Pulmonary artery endothelial cell (primary cell): ENCODE data around the gene GLB1L2. TPM values are rescaled to one million over a fixed set of nuclear protein-coding genes. Genes with fewer than 3 reads are reported as not detected.
"Not testable (repeated sequence)": the region's sequence is repeated elsewhere in the genome, so short reads cannot be mapped to it uniquely, and the experiment has no call there.

Experiments used
- DNase-seq: peaks from one replicate; pipeline ENCODE4 v3.0.0-alpha.2; 2011; ENCODE audit warnings: low read depth, low spot score
- total RNA-seq: library from RNA; depleted of rRNA; stranded (reverse); fragments of >200 nt; gene quantifications from 2 replicates; pipeline ENCODE4 v1.2.3, GENCODE V29; 2014

The GLB1L2 gene
- total RNA-seq, 1 donor from 2014 or later: 0.59 TPM

GRCh38 chr11:134321373-134321772 is 10.4 kb upstream of the GLB1L2 start:
- DNase-seq: not testable (repeated sequence)

GRCh38 chr11:134322553-134322952 is 9.2 kb upstream of the GLB1L2 start:
- DNase-seq: no peak

- DNase-seq: no peak
These were observed 3.4 kb upstream of the GLB1L2 start for GRCh38 chr11:134328433-134328832.

GRCh38 chr11:134330611-134331353 is 1.0 kb upstream of the GLB1L2 start:
- no peak for DNase-seq

- no peak for DNase-seq
These were observed 422 bp downstream of the GLB1L2 start for GRCh38 chr11:134332189-134332631.

GRCh38 chr11:134332782-134333181 is 994 bp downstream of the GLB1L2 start:
- DNase-seq: no peak

GRCh38 chr11:134333312-134333711 is 1.5 kb downstream of the GLB1L2 start:
- DNase-seq: no peak

GRCh38 chr11:134333946-134334345 is 2.2 kb downstream of the GLB1L2 start:
- no peak for DNase-seq

- DNase-seq: no peak
These were observed 3.2 kb downstream of the GLB1L2 start for GRCh38 chr11:134334796-134335571.

- DNase-seq: no peak
These were observed 5.3 kb downstream of the GLB1L2 start for GRCh38 chr11:134337051-134337450.

GRCh38 chr11:134338068-134338467 is 6.3 kb downstream of the GLB1L2 start:
- no peak for DNase-seq

GRCh38 chr11:134338654-134339053 is 6.9 kb downstream of the GLB1L2 start:
- DNase-seq: no peak

- no peak for DNase-seq
These were observed 8.0 kb downstream of the GLB1L2 start for GRCh38 chr11:134339756-134340155.

- no peak for DNase-seq
These were observed 8.7 kb downstream of the GLB1L2 start for GRCh38 chr11:134340354-134340964.

- no peak for DNase-seq
These were observed 10.2 kb downstream of the GLB1L2 start for GRCh38 chr11:134341805-134342571.

GRCh38 chr11:134342572-134343340 is 11.0 kb downstream of the GLB1L2 start:
- no peak for DNase-seq

- DNase-seq: no peak
These were observed 11.9 kb downstream of the GLB1L2 start for GRCh38 chr11:134343646-134344045.

GRCh38 chr11:134344497-134345236 is 12.9 kb downstream of the GLB1L2 start:
- not testable (repeated sequence) for DNase-seq

- no peak for DNase-seq
These were observed 13.4 kb downstream of the GLB1L2 start for GRCh38 chr11:134345237-134345550.
